SU-DHL-6 (cell line): ENCODE measurements around the gene BAZ1A.

Experiments used
- H2AFZ ChIP-seq: fragments of 200-600 bp; sonication (generic); 2 replicates; pipeline ENCODE4 v1.6.1; 2014; ENCODE audit warnings: low read depth, mild to moderate bottlenecking, moderate library complexity, mixed read lengths, antibody characterized with exemption, low read length; ENCODE audit not compliant: severe bottlenecking
- H3F3A ChIP-seq: fragments of 200-600 bp; shearing (Covaris generic); 2 replicates; pipeline ENCODE4 v1.6.0; 2016; ENCODE audit warnings: antibody characterized with exemption, mild to moderate bottlenecking; ENCODE audit not compliant: insufficient read depth
- H3K27ac ChIP-seq: fragments of 200-600 bp; sonication (generic); 2 replicates; pipeline ENCODE4 v1.5.1; 2016; ENCODE audit warnings: low read depth, mild to moderate bottlenecking, low read length, moderate library complexity, mixed read lengths
- H3K27me3 ChIP-seq: fragments of 200-600 bp; sonication (generic), shearing (Covaris generic); 2 replicates; pipeline ENCODE4 v1.6.0; 2014; ENCODE audit warnings: mild to moderate bottlenecking, low read length
- H3K36me3 ChIP-seq: fragments of 200-600 bp; sonication (generic); 2 replicates; pipeline ENCODE4 v1.6.1; 2014; ENCODE audit warnings: mild to moderate bottlenecking, low read length, mixed read lengths
- H3K4me2 ChIP-seq: fragments of 300-600, 200-600 bp; shearing (Covaris generic), sonication (generic); 2 replicates; pipeline ENCODE4 v1.6.0; 2014; ENCODE audit warnings: low read length, low read depth, mild to moderate bottlenecking; ENCODE audit not compliant: poor library complexity, severe bottlenecking
- H3K4me3 ChIP-seq: fragments of 200-600 bp; sonication (generic); 2 replicates; pipeline ENCODE4 v1.5.1; 2014; ENCODE audit warnings: antibody characterized with exemption, low read length, mild to moderate bottlenecking, mixed read lengths; ENCODE audit not compliant: insufficient read depth, poor library complexity, severe bottlenecking
- H3K79me2 ChIP-seq: fragments of 200-600 bp; sonication (generic); 2 replicates; pipeline ENCODE4 v1.6.1; 2014; ENCODE audit warnings: mild to moderate bottlenecking, low read length, moderate library complexity; ENCODE audit not compliant: insufficient read depth
- H3K9ac ChIP-seq: fragments of 200-600 bp; sonication (generic); 2 replicates; pipeline ENCODE4 v1.7.0; 2014; ENCODE audit warnings: mild to moderate bottlenecking, low read length
- H3K9me2 ChIP-seq: fragments of 200-600 bp; sonication (generic); replicated peaks from 2 replicates; pipeline ENCODE4 v1.6.1; 2014; ENCODE audit warnings: low read length; ENCODE audit not compliant: insufficient read depth
- H3K9me3 ChIP-seq: fragments of 200-600 bp; sonication (generic); 2 replicates; pipeline ENCODE4 v1.6.1; 2014; ENCODE audit warnings: low read length, mixed read lengths; ENCODE audit not compliant: insufficient read depth
- H4K20me1 ChIP-seq: fragments of 200-600 bp; sonication (generic); 2 replicates; pipeline ENCODE4 v1.6.1; 2014; ENCODE audit warnings: low read depth, mild to moderate bottlenecking, antibody characterized with exemption, low read length, moderate library complexity, mixed read lengths
- CTCF ChIP-seq: fragments of 200-600 bp; sonication (generic); IDR thresholded peaks from one replicate; pipeline ENCODE4 v1.5.1; 2017; ENCODE audit warnings: antibody characterized with exemption, mild to moderate bottlenecking, low read length, moderate library complexity; ENCODE audit not compliant: insufficient read depth, poor library complexity, severe bottlenecking
- EZH2phosphoT487 ChIP-seq: fragments of 200-600 bp; sonication (generic), shearing (Covaris generic); conservative IDR thresholded peaks from 2 replicates; pipeline ENCODE4 v1.6.1; 2018; ENCODE audit warnings: mild to moderate bottlenecking, antibody characterized with exemption, low read length, moderate library complexity, mixed read lengths

Gene BAZ1A

DNA sequence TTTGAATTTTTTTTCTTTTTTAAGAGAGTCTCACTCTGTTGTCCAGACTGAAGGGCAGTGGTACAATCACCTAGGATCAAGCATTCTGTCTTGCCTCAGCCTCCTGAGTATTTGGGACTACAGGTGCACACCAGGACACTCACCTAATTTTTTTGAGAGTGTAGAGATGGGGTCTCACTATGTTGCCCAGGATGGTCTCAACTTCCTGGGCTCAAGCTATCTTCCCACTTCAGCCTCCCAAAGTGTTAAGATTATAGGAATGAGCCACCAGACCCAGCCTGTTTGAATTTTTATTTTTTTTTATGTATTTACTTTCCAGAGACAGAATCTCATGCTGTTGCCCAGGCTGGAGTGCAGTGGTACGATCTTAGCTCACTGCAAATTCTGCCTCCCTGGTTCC is 11.3 kb downstream of the BAZ1A start:
- Histone ChIP-seq H3K9ac (no peak overlapping the region), H4K20me1 (peaks cover 12% of the 10 kb centered on the region; the same call in 1 of the 2 replicates), H3K36me3 (peaks cover 26% of the 10 kb centered on the region; the same call in 1 of the 2 replicates), H3K4me3 (no peak overlapping the region), H3K27ac (no peak overlapping the region), H3F3A (peaks cover 10% of the 10 kb centered on the region; the same call in 1 of the 2 replicates), H3K9me2 (no peaks in the 10 kb centered on the region), H2AFZ (no peak overlapping the region), H3K27me3 (no peaks in the 10 kb centered on the region), H3K9me3 (no peaks in the 10 kb centered on the region), H3K79me2 (peaks cover 86% of the 10 kb centered on the region), H3K4me2 (no peak overlapping the region)
- TF ChIP-seq EZH2phosphoT487, result no peak
- TF ChIP-seq CTCF, result no peak

DNA sequence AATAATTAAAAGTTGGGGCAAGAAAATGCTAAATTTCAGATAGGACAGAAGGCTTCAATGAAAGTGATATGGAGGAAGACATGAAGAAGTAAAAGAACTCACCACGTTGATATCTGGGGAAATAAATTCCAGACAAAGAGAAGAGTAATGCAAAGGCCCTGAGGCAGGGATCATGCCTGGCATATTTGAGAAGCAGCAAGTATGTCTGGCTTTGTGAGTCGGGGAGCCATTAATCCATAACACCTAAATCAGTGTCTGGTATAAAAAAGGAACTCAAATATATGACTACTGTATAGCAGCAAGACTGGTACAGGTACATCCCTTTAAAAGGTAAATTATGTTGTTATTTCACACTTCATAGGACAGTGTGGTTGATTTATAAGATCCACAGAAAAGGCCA is 16.4 kb downstream of the BAZ1A start:
- Histone ChIP-seq H3K4me2 (no peak overlapping the region), H3K9me2 (no peaks in the 10 kb centered on the region), H3K27ac (no peak overlapping the region), H3K9me3 (no peaks in the 10 kb centered on the region), H3K79me2 (peaks cover 60% of the 10 kb centered on the region), H3K4me3 (no peak overlapping the region), H2AFZ (no peak overlapping the region), H3K36me3 (peaks cover 26% of the 10 kb centered on the region), H3K27me3 (no peaks in the 10 kb centered on the region), H3K9ac (no peak overlapping the region), H4K20me1 (no peaks in the 10 kb centered on the region), H3F3A (peaks cover 6% of the 10 kb centered on the region; the same call in 1 of the 2 replicates)
- TF ChIP-seq CTCF, result no peak
- TF ChIP-seq EZH2phosphoT487, result no peak

- peaks cover 26% of the 10 kb centered on the region for H3K36me3 ChIP-seq
- no peaks in the 10 kb centered on the region for H4K20me1 ChIP-seq
- H3K79me2 ChIP-seq, result peaks cover 60% of the 10 kb centered on the region
These were observed 17.3 kb downstream of the BAZ1A start for GRCh38 chr14:34857689-34858449.

More at GRCh38 chr14:34857689-34858449, 17.3 kb downstream of the BAZ1A start:
- Histone ChIP-seq H3K27me3 (no peaks in the 10 kb centered on the region), H3K27ac (no peak overlapping the region), H3K9ac (no peak overlapping the region), H2AFZ (no peak overlapping the region), H3K4me2 (no peak overlapping the region), H3K9me2 (no peaks in the 10 kb centered on the region), H3F3A (peaks cover 6% of the 10 kb centered on the region; the same call in 1 of the 2 replicates), H3K4me3 (no peak overlapping the region), H3K9me3 (no peaks in the 10 kb centered on the region)
- TF ChIP-seq EZH2phosphoT487 (no peak), CTCF (no peak)
